HepG2 (cell line): Measurements from ENCODE around the gene COPS6. TPM values are rescaled to one million over a fixed set of nuclear protein-coding genes. Genes with fewer than 3 reads are reported as not detected.

Experiments used
- ARNT2 ChIP-seq: sonication (generic); formaldehyde crosslinking; IDR thresholded peaks from 2 replicates; pipeline ENCODE4 v1.8.0; 2022; ENCODE audit warnings: mild to moderate bottlenecking, low read depth, missing genetic modification reagents, moderate library complexity
- DR1 ChIP-seq: sonication (generic); formaldehyde crosslinking; IDR thresholded peaks from 2 replicates; pipeline ENCODE4 v1.8.0; 2021; ENCODE audit warnings: mild to moderate bottlenecking, missing genetic modification reagents, inconsistent platforms
- KDM5A ChIP-seq: fragments of 200-600 bp; sonication (generic); IDR thresholded peaks from 2 replicates; pipeline ENCODE4 v1.7.0; 2018; ENCODE audit warnings: antibody characterized with exemption, mild to moderate bottlenecking, low read length, borderline replicate concordance
- KLF11 ChIP-seq: IDR thresholded peaks from 2 replicates; pipeline ENCODE4 v1.6.1; 2016; ENCODE audit warnings: missing compliant biosample characterization
- KMT2B ChIP-seq: IDR thresholded peaks from 2 replicates; pipeline ENCODE4 v1.6.1; 2016; ENCODE audit warnings: missing genetic modification reagents, missing compliant biosample characterization
- MAFG ChIP-seq: sonication (generic); formaldehyde crosslinking; IDR thresholded peaks from 2 replicates; pipeline ENCODE4 v1.5.1; 2020; ENCODE audit warnings: mild to moderate bottlenecking, missing genetic modification reagents
- MAFK ChIP-seq, 2 experiments: IDR thresholded peaks in 1 of 2; conservative IDR thresholded peaks in 1 of 2; 2 replicates each; pipeline ENCODE4 v1.6.1; 2011; ENCODE audit warnings: improper control_type of control experiment in 2 of 2, low read length in 2 of 2
- MED13 ChIP-seq: sonication (generic); formaldehyde crosslinking; IDR thresholded peaks from 2 replicates; pipeline ENCODE4 v1.5.0; 2020; ENCODE audit warnings: missing genetic modification reagents
- NAIF1 ChIP-seq: sonication (generic); formaldehyde crosslinking; IDR thresholded peaks from 2 replicates; pipeline ENCODE4 v1.5.0; 2020; ENCODE audit warnings: mild to moderate bottlenecking, missing genetic modification reagents, borderline replicate concordance
- NPAS2 ChIP-seq: sonication (generic); formaldehyde crosslinking; IDR thresholded peaks from 2 replicates; pipeline ENCODE4 v1.8.0; 2022; ENCODE audit warnings: mild to moderate bottlenecking, missing genetic modification reagents, borderline replicate concordance
- RCOR2 ChIP-seq: IDR thresholded peaks from 2 replicates; pipeline ENCODE4 v1.6.1; 2016; ENCODE audit warnings: missing biosample characterization, missing genetic modification reagents
- RXRA ChIP-seq: sonication (generic); formaldehyde crosslinking; IDR thresholded peaks from 2 replicates; pipeline ENCODE4 v1.5.1; 2020; ENCODE audit warnings: missing genetic modification reagents
- SP140L ChIP-seq: sonication (generic); formaldehyde crosslinking; IDR thresholded peaks from 2 replicates; pipeline ENCODE4 v1.4.0; 2020; ENCODE audit warnings: missing genetic modification reagents, borderline replicate concordance
- ZFP62 ChIP-seq: sonication (generic); formaldehyde crosslinking; IDR thresholded peaks from 2 replicates; pipeline ENCODE4 v1.4.0; 2020; ENCODE audit warnings: missing genetic modification reagents
- ZNF225 ChIP-seq: sonication (generic); formaldehyde crosslinking; IDR thresholded peaks from 2 replicates; pipeline ENCODE4 v1.4.0; 2020; ENCODE audit warnings: mild to moderate bottlenecking, missing genetic modification reagents
- ZNF674 ChIP-seq: sonication (generic); formaldehyde crosslinking; IDR thresholded peaks from 2 replicates; pipeline ENCODE4 v1.5.0; 2020; ENCODE audit warnings: low read depth, mild to moderate bottlenecking, missing genetic modification reagents
- ZNF709 ChIP-seq: sonication (generic); formaldehyde crosslinking; IDR thresholded peaks from 2 replicates; pipeline ENCODE4 v1.5.0; 2020; ENCODE audit warnings: mild to moderate bottlenecking, missing genetic modification reagents
- ZNF850 ChIP-seq: sonication (generic); formaldehyde crosslinking; conservative IDR thresholded peaks from 2 replicates; pipeline ENCODE4 v1.9.0; 2021; ENCODE audit warnings: mild to moderate bottlenecking, missing genetic modification reagents
- ZSCAN22 ChIP-seq: sonication (generic); formaldehyde crosslinking; IDR thresholded peaks from 2 replicates; pipeline ENCODE4 v1.4.0; 2020; ENCODE audit warnings: mild to moderate bottlenecking, missing genetic modification reagents
- polyA plus RNA-seq, 8 experiments: library from polyadenylated mRNA; depleted of rRNA in 3 of 8; stranded (reverse) in 7 of 8; unstranded in 1 of 8; fragments of >200 nt; fragmentation: Illumina TruSeq in 4 of 8; extraction: Trizol in 4 of 8; gene quantifications; 2 replicates each; pipeline versions ENCODE4 v1.2.1 to v1.2.3, GENCODE V29; 2011 to 2016; ENCODE audit warnings: low read depth in 4 of 8, missing spikeins in 1 of 8, mixed read lengths in 1 of 8; ENCODE audit not compliant: insufficient read depth in 1 of 8
- total RNA-seq, 5 experiments: library from RNA; depleted of rRNA; stranded (reverse); fragments of >200 nt; fragmentation: Illumina TruSeq; extraction: Trizol; gene quantifications; 2 replicates each; pipeline ENCODE4 v1.2.3, GENCODE V29; 2016; ENCODE audit warnings: low read depth in 1 of 5
- TF ChIP-seq, protein P1 (sequence below): sonication (generic); formaldehyde crosslinking; IDR thresholded peaks from 2 replicates; pipeline ENCODE4 v1.5.1; 2020; ENCODE audit warnings: missing genetic modification reagents, mild to moderate bottlenecking, borderline replicate concordance
- TF ChIP-seq, protein P2 (sequence below): sonication (generic); formaldehyde crosslinking; IDR thresholded peaks from 2 replicates; pipeline ENCODE4 v1.8.1; 2023; ENCODE audit warnings: mild to moderate bottlenecking, missing genetic modification reagents, borderline replicate concordance
- TF ChIP-seq, protein P3 (sequence below): IDR thresholded peaks from 2 replicates; pipeline ENCODE4 v1.6.1; 2016; ENCODE audit warnings: mild to moderate bottlenecking, missing biosample characterization, missing genetic modification reagents
- TF ChIP-seq, protein P4 (sequence below): sonication (generic); formaldehyde crosslinking; IDR thresholded peaks from 2 replicates; pipeline ENCODE4 v1.4.0; 2020; ENCODE audit warnings: missing genetic modification reagents
- TF ChIP-seq, protein P5 (sequence below): sonication (generic); formaldehyde crosslinking; IDR thresholded peaks from 2 replicates; pipeline ENCODE4 v1.5.1; 2020; ENCODE audit warnings: missing genetic modification reagents, mild to moderate bottlenecking, borderline replicate concordance

Gene COPS6
- total and polyA plus RNA-seq, 2 of the 13 experiments (the other 11 are each of a cell fraction or from before 2014, with no cell fraction given), result 33.4 to 117 TPM

DNA sequence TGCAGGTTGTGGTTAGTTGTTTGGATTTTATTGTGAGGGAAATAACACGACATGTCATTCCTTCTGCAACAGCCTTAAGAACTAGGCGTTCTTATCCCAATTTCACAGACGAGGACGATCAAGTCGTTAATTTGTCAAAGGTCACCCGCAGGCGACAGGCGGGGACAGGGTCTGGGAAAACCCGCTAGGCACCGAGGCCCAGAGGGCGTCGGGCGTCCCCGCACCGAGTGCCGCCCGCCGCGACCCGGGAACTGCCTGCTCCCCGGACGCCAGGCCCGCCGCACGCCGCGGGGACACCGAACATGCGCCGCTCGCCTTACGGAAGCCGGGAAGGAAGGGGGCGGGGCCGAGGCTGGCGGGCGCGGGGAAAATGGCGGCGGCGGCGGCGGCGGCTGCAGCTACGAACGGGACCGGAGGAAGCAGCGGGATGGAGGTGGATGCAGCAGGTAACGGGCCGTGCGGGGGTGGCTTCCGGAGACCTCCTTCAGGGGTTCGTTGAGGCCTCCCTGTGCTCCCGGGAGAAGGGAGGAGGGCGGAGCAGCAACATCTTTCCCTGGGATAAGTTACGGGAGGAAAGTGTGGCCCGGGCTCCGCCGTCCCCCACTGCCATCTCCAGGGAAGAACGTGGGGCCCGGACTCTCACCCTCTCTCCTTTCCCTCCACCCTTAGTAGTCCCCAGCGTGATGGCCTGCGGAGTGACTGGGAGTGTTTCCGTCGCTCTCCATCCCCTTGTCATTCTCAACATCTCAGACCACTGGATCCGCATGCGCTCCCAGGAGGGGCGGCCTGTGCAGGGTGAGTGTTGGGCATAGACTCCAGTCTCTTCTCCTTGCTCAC, at the start of gene COPS6 (continued):
- TF ChIP-seq KLF11 (CRISPR knock-in tag) (no peak), KDM5A (peak; percentile 85), RXRA (CRISPR knock-in tag) (peak; percentile 31; the same call in 1 of the 2 replicates), RCOR2 (no peak), MAFK (conservative IDR thresholded peaks at IDR 0.05 in 1 of 2, IDR thresholded peaks at IDR 0.05 in 1 of 2; ENCODE audit: low read length in 2 of 2) (no peak), ZSCAN22 (peak; percentile 74; the same call in 1 of the 2 replicates), ZFP62 (CRISPR knock-in tag) (no peak), ZNF674 (CRISPR knock-in tag) (no peak), DR1 (peak; percentile 84; the same call in 1 of the 2 replicates), KMT2B (CRISPR knock-in tag) (peak; percentile 90), MAFG (CRISPR knock-in tag) (no peak), ZNF225 (CRISPR knock-in tag) (peak; percentile 80), ARNT2 (peak; percentile 95), SP140L (CRISPR knock-in tag) (no peak), ZNF850 (no peak), NPAS2 (CRISPR knock-in tag) (0 out of 2 replicates have a peak, but pooled peaks have one; percentile 75), MED13 (CRISPR knock-in tag) (peak; percentile 61; the same call in 1 of the 2 replicates), ZNF709 (peak; percentile 95), NAIF1 (CRISPR knock-in tag) (0 out of 2 replicates have a peak, but pooled peaks have one; percentile 37)
- TF ChIP-seq, protein P1, sequence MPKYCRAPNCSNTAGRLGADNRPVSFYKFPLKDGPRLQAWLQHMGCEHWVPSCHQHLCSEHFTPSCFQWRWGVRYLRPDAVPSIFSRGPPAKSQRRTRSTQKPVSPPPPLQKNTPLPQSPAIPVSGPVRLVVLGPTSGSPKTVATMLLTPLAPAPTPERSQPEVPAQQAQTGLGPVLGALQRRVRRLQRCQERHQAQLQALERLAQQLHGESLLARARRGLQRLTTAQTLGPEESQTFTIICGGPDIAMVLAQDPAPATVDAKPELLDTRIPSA (CRISPR knock-in tag), result peak; percentile 80; the same call in 1 of the 2 replicates
- TF ChIP-seq, protein P2, sequence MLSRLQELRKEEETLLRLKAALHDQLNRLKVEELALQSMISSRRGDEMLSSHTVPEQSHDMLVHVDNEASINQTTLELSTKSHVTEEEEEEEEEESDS (CRISPR knock-in tag), result no peak
- TF ChIP-seq, protein P3, sequence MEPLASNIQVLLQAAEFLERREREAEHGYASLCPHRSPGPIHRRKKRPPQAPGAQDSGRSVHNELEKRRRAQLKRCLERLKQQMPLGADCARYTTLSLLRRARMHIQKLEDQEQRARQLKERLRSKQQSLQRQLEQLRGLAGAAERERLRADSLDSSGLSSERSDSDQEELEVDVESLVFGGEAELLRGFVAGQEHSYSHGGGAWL (CRISPR knock-in tag), result peak; percentile 88; the same call in 1 of the 2 replicates
- TF ChIP-seq, protein P4, sequence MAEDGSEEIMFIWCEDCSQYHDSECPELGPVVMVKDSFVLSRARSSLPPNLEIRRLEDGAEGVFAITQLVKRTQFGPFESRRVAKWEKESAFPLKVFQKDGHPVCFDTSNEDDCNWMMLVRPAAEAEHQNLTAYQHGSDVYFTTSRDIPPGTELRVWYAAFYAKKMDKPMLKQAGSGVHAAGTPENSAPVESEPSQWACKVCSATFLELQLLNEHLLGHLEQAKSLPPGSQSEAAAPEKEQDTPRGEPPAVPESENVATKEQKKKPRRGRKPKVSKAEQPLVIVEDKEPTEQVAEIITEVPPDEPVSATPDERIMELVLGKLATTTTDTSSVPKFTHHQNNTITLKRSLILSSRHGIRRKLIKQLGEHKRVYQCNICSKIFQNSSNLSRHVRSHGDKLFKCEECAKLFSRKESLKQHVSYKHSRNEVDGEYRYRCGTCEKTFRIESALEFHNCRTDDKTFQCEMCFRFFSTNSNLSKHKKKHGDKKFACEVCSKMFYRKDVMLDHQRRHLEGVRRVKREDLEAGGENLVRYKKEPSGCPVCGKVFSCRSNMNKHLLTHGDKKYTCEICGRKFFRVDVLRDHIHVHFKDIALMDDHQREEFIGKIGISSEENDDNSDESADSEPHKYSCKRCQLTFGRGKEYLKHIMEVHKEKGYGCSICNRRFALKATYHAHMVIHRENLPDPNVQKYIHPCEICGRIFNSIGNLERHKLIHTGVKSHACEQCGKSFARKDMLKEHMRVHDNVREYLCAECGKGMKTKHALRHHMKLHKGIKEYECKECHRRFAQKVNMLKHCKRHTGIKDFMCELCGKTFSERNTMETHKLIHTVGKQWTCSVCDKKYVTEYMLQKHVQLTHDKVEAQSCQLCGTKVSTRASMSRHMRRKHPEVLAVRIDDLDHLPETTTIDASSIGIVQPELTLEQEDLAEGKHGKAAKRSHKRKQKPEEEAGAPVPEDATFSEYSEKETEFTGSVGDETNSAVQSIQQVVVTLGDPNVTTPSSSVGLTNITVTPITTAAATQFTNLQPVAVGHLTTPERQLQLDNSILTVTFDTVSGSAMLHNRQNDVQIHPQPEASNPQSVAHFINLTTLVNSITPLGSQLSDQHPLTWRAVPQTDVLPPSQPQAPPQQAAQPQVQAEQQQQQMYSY (CRISPR knock-in tag), result peak; percentile 55; the same call in 1 of the 2 replicates
- TF ChIP-seq, protein P5, sequence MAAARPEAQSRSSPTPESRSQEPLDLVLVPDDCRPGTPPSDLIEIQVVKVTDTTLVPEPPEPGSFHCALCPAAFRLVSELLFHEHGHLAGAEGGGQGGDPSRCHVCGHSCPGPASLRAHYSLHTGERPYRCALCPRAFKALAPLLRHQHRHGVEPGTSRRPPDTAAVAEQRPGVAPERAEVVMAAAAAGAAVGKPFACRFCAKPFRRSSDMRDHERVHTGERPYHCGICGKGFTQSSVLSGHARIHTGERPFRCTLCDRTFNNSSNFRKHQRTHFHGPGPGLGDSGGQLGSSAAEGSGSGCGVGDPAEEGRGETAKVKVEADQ (CRISPR knock-in tag), result peak; percentile 44; the same call in 1 of the 2 replicates
